HG03460 (cell line): ENCODE measurements around the gene CTXND2.

Experiments
- ATAC-seq: cut with Tn5 transposase; IDR thresholded peaks from one replicate; pipeline ENCODE4 v1.9.1; 2021; ENCODE audit not compliant: unreplicated experiment

The CTXND2 gene

GRCh38 chr1:150957666-150958065, 70.7 kb downstream of the CTXND2 start:
- ATAC-seq = no peak

GRCh38 chr1:150960646-150961045, 73.7 kb downstream of the CTXND2 start:
- no peak for ATAC-seq

DNA sequence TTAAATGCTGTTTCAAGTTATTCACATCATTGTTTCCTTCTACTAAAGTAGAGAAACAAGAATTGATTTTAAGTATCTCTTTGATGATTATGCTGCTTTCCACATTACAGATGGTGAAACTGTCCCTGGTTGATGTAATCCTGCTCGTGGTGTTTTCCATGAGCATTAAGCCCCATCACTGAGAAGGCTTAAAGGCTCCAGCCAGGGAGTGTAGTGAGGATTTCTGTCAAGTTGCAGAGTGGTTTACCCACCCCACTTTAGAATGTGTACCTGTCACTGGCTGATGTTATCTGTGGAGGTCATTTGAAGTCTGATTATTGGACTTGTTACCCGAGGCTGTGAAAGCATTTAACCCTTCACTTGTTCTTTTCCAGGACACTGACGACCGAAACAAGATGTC, 74.8 kb downstream of the CTXND2 start:
- ATAC-seq = no peak
